Measurements from ENCODE around the gene ESYT2.

The ESYT2 gene

DNA sequence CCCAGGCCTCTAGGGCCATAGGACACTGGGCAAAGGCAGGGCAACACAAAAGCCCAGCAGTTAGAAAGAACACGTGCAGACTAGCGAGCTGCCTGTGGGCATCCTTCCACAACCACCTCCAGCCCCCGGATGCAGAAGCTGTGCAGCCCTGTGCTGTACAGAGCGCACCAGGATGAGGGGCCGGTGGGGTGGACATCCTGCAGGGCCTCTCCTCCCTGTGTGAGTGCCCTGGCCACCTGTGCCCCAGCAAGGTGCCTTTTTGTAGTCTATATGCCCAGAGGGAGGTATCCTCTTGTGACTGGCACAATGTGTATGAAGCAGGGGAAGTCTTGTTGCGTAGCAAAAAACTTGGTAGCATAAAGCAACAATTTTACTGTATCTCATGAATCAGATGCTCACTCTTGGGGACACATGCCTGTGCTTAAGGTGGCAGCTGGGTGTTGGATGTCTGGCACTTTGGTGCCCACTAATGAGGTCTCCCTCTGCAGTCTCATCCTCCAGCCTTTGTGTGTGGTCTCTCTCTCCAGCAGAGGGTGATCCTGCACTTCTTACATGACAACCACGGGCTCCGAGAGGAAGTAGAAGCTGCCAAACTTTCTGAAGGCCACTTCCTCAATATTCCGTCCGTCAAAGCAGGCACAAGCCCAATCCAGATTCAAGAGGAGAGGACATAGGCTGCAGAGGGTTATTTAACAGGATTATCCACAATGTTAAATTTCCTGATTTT, 133.4 kb downstream of the ESYT2 start:
- peak; percentile 78 for DNase-seq (ENCODE audit: low spot score)

DNA sequence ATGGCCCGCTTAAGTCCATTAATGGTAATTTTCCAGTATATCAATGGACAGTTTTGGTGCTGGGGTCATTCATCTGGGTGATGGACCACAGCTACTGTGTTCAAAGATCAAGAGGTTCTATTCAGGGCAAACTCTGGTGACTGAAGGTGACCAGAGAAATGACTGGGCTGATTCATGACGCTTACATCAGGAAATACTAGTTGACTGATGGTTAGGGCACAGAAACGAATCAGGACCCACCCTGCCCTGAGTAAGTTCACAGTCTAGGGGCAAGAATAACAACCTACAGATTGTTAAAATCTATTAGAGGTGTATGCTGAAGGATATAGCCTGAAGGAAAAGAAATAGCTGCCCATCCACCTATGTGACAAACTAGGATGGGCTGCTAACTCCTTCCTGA, 134.3 kb downstream of the ESYT2 start:
- DNase-seq (ENCODE audit: low spot score), result no peak

DNA sequence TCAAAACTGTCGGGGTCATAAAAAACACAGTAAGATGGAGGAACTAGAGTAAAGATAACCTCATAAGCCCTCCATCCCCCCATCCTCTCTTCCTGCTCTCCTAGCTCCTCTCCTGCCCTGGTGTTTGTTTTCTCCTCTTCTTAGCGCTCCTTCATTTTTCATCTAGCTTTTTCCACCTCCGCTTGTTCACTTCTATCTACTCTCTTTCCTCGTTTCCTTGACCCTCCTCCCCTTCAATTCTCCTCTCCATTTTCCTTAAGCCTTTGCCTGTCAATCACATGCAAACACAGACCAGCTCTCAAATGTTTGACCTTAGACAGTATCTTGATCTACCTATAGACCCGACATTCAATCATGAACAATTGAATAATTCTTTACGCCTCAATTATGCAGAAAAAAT, 134.7 kb downstream of the ESYT2 start:
- no peak for DNase-seq (ENCODE audit: low spot score)

DNA sequence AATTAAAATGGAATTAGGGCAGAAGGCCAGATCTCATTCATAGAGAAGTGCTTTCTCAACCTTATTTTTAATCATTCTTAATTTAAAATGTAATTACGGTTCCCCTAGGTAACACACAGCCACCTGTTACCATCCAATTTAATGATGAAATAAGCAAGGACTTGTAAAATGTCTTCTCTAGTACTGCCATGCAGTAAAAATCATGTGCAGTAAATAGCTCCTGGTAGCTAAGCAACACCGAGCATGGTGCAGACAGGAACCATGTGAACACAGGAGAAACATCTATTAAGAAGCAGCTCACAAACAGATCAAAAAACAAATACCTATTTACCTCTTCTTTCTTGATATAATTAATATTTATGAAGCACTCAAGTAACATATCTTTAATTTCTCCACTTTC, 139.8 kb downstream of the ESYT2 start:
- DNase-seq (ENCODE audit: low spot score), result no peak

DNA sequence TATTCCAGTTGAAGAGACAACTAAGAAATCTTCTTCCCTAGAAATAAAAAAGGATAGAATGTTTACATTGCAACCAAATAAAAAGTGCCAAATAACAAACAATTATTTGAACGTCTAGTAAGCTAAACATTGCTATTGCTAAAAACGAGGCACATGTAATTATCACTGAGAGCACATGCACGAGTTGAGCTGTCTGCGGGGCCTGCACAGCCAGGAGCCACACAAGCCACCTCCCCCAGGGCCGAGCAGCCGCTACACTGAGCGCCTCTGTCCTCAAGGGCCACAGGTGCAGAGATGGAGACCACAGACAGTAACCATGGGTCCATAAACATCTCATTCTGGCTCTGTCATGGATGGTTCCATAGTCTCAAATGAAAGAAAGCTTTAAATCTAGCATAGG, 141.9 kb downstream of the ESYT2 start:
- no peak for DNase-seq (ENCODE audit: low spot score)

DNA sequence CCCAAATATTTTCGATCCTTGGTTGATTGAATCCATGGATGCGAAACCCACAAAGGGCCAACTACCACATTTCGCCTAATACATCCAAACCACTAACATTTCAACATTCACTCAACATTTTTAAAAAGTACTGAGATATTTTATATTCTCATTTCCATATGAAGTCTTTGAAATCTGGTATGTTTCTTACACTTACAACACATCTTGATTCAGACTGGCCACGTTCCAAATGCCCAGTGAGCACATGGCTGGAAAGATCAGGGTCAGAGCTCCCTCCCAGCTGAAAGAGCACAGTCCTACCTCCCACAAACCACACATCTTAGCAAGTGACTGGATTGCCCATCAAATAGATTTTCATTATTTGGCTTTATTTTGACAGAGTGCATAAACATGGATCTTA, 143.6 kb downstream of the ESYT2 start:
- no peak for DNase-seq (ENCODE audit: low spot score)

DNA sequence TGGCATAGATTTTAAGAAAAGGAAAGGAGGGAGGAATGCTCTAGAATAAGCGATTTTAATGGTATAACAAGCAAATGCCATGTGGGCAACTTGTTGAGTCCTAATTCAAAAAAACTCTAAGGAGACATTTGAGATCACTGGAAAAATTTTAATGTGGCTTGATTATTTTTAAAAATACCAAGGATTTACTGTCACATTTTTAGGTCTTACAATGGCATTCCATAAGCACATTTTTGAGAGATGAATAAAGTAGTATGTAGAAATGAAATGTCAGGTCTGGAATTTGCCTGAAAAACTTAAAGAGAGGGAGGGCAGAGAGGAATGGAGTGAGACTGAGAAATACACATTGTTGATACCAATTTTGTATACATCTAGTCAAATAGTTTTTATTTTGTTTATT, 145.0 kb downstream of the ESYT2 start:
- no peak for DNase-seq (ENCODE audit: low spot score)

DNA sequence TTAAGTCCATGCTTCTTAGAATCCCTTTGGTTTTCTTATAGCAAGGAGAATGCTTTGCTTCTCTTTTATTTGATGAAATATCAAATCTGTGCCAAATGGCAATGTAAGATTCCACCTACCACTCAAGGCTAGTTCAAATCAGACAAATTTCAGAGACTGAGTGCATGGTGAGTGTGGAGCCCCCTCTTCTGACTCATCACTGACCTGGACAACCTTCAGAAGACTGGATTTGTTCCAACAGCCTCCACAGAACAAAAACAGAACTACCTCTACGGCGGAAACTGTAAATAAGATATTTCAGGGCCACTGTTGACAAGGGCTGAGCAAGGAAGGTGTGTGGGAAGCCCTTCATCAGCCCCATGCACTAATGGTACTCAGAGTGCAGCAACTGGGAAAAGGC, 145.8 kb downstream of the ESYT2 start:
- no peak for DNase-seq (ENCODE audit: low spot score)

DNA sequence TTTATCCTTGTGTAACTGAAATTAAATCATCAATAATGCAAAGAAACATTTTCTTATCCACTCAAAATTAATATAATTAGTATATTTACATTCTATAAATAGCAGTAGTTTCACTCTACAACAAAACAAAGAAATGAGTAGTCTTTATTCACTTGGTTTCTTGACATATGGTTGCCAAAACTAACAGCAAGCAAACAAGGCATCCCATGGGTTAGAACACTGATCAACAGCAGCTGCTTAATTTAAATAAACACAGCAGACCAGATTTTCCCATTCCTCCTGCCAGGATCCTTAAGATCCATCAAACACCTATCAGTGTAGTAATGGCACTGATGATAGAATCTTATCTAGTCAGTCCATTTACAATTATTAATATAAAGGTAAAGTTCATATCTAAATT, 146.9 kb downstream of the ESYT2 start:
- DNase-seq (ENCODE audit: low spot score), result no peak
